Lung (tissue), 12 donors: Measurements from ENCODE around the gene OXCT1. TPM values are rescaled to one million over a fixed set of nuclear protein-coding genes. Genes with fewer than 3 reads are reported as not detected.

Experiments used
- ATAC-seq: fragments of 200-7000 bp; cut with Tn5 transposase; one replicate; pipeline ENCODE4 v1.9.1; 2020; ENCODE audit warnings: moderate number of reproducible peaks; ENCODE audit not compliant: insufficient read depth, low FRiP score
- DNase-seq, 3 donors: peaks; one replicate each; pipeline ENCODE4 v3.0.0-alpha.2; 2013 to 2017
- H3K27ac ChIP-seq, 2 donors: one replicate each; pipeline ENCODE4 v1.5.1; 2013; ENCODE audit warnings: mild to moderate bottlenecking in 2 of 2, moderate library complexity in 2 of 2, control low read depth in 1 of 2, inconsistent platforms in 1 of 2, low read depth in 1 of 2, low read length in 1 of 2
- H3K27me3 ChIP-seq, 3 donors: one replicate each; pipeline ENCODE4 v1.5.1; 2013; ENCODE audit warnings: low read length in 2 of 3; ENCODE audit not compliant: control insufficient read depth in 3 of 3, insufficient read depth in 3 of 3
- H3K36me3 ChIP-seq, 4 donors: one replicate each; pipeline ENCODE4 v1.5.1; 2013; ENCODE audit warnings: low read length in 4 of 4, mild to moderate bottlenecking in 1 of 4, moderate library complexity in 1 of 4; ENCODE audit not compliant: control insufficient read depth in 4 of 4, insufficient read depth in 4 of 4
- H3K4me1 ChIP-seq, 5 donors: one replicate each; pipeline ENCODE4 v1.5.1; 2013; ENCODE audit warnings: low read length in 5 of 5, mild to moderate bottlenecking in 2 of 5, moderate library complexity in 1 of 5; ENCODE audit not compliant: control insufficient read depth in 5 of 5, insufficient read depth in 5 of 5
- H3K4me3 ChIP-seq: one replicate; pipeline ENCODE4 v1.5.1; 2013; ENCODE audit warnings: mild to moderate bottlenecking, control low read depth, moderate library complexity
- H3K9ac ChIP-seq, 2 donors: one replicate each; pipeline ENCODE4 v1.5.1; 2013; ENCODE audit warnings: low read length in 2 of 2, control low read depth in 1 of 2; ENCODE audit not compliant: insufficient read depth in 1 of 2
- H3K9me3 ChIP-seq, 4 donors: one replicate each; pipeline ENCODE4 v1.5.1; 2013; ENCODE audit warnings: low read length in 3 of 4, mild to moderate bottlenecking in 1 of 4, moderate library complexity in 1 of 4; ENCODE audit not compliant: control insufficient read depth in 4 of 4, insufficient read depth in 3 of 4
- WGBS, 2 donors: extraction: QIAGEN DNeasy Blood & Tissue Kit; methylation state at CpG; one replicate each; pipeline ENCODE4 v1.1.7; 2013; 5-methylcytosine and 5-hydroxymethylcytosine counted together
- polyA plus RNA-seq, 2 donors: library from polyadenylated mRNA; stranded (reverse); fragments of 200-250 nt; gene quantifications; one replicate each; pipeline ENCODE4 v1.2.1, GENCODE V29; 2013
- total RNA-seq, 2 donors: library from RNA; depleted of rRNA in 1 of 2; stranded (reverse); fragments of >200 nt in 1 of 2; gene quantifications; one replicate each; pipeline ENCODE4 v1.2.1, GENCODE V29; 2014 to 2021
- TF ChIP-seq, protein P1 (sequence below): IDR thresholded peaks from 2 replicates; pipeline ENCODE4 v1.5.1; 2012; ENCODE audit warnings: mild to moderate bottlenecking; ENCODE audit errors: control extremely low read depth, extremely low read depth
- donor health status: control.
- donor health status: control.
- donor health status: Bipolar disorder and iron deficiency.
- donor health status: healthy.
- donor health status: DM: yes; HTN: yes; CAD: no.

OXCT1 gene
- total and polyA plus RNA-seq, 4 donors: 6.7 to 17.3 (median 12.7) TPM

DNA sequence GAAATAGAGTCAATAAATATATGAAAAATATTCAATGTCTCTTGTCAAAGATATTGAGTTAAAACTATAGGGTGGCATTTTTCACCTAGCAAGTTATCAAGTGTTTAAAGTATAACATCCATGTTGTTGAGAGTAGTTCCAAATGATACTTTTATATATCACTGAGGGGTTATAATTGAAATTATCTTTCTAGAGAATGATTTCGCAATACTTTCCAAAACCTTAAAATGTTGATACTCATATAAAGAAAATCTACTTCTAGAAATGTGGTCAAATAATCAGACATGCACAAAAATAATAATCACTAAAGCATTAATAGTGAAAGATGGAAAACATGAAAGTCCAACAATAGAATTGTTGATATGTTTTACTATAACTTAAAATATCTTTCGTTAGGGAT is 50.1 kb downstream of the OXCT1 start:
- Histone ChIP-seq H3K4me3 (no peak overlapping the region), H3K27ac (no peak overlapping the region), H3K4me1 (peaks cover 0 to 3% (median 0%) of the 10 kb centered on the region in 5 donors), H3K36me3 (no peaks in the 10 kb centered on the region), H3K27me3 (no peaks in the 10 kb centered on the region), H3K9ac (no peak overlapping the region), H3K9me3 (no peaks in the 10 kb centered on the region)
- no peak for DNase-seq
- ATAC-seq: no peak
- 96% methylated on average over 2 of the region's 2 CpGs for WGBS, 2 donors
- TF ChIP-seq, protein P1, sequence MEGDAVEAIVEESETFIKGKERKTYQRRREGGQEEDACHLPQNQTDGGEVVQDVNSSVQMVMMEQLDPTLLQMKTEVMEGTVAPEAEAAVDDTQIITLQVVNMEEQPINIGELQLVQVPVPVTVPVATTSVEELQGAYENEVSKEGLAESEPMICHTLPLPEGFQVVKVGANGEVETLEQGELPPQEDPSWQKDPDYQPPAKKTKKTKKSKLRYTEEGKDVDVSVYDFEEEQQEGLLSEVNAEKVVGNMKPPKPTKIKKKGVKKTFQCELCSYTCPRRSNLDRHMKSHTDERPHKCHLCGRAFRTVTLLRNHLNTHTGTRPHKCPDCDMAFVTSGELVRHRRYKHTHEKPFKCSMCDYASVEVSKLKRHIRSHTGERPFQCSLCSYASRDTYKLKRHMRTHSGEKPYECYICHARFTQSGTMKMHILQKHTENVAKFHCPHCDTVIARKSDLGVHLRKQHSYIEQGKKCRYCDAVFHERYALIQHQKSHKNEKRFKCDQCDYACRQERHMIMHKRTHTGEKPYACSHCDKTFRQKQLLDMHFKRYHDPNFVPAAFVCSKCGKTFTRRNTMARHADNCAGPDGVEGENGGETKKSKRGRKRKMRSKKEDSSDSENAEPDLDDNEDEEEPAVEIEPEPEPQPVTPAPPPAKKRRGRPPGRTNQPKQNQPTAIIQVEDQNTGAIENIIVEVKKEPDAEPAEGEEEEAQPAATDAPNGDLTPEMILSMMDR: no peak

DNA sequence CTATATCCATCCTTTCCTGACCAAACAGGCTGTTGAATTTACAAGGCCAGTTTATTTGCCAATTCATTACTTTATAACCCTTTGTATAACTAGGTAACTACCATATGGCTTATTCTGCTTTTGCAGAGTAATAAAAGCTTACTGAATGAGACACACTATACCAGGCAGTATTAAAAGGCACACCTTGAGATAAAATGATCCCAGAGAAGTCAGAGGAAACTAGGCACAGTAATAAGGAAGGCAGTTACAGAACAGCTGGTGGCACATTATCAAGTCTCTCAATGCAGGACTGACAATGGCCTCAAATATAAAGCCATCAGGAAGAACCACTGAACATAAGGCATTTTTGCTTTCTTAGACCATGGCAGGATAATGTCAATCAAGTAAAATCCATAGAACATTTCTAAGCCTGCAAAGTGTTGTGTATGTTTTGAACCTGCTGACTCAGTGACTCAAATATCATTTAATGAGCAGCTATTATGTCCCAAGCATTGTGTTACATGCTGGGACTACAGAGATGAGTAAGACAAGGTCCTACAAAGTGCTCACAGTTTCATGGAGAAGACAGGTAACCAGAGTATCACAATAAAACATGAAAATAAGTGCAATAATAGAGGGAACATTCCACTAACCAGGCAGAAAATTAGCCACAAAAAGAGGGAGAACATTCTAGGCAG is 52.5 kb downstream of the OXCT1 start:
- Histone ChIP-seq H3K4me1 (peaks cover 0 to 3% (median 0%) of the 10 kb centered on the region in 5 donors), H3K27me3 (no peaks in the 10 kb centered on the region), H3K36me3 (no peaks in the 10 kb centered on the region), H3K9me3 (no peaks in the 10 kb centered on the region), H3K9ac (no peak overlapping the region), H3K27ac (no peak overlapping the region), H3K4me3 (no peak overlapping the region)
- TF ChIP-seq, protein P1: no peak
- ATAC-seq (no peak), DNase-seq (no peak)

DNA sequence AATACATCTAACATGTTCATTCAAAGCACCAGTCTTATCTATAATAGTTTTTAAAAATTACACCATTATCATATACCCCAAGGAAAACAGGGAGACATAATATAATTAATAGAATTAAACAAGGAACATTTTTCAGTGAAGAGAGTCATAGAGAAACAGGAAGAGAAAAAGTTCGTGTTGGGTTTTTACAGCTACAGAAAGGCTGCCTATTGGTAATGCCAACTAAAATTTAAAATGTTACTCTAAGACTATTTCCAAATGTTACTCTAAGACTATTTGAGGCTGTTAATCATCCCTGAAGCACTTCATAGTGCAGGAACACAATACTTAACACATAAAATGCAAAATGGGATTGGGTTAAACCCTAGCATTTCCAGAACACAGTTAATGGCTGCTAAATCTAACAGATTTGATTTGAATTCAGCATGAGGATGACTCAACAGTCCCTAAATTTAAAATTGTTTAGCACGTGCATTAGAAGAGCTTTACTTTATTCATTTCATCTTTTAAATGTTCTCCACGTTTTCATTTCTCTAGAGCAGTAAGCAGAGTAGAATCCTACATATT is 54.5 kb downstream of the OXCT1 start:
- Histone ChIP-seq H3K27me3 (no peaks in the 10 kb centered on the region), H3K36me3 (no peaks in the 10 kb centered on the region), H3K9me3 (no peaks in the 10 kb centered on the region), H3K9ac (no peak overlapping the region), H3K4me1 (peaks cover 0 to 3% (median under 1%) of the 10 kb centered on the region in 5 donors), H3K27ac (no peak overlapping the region), H3K4me3 (no peak overlapping the region)
- TF ChIP-seq, protein P1: no peak
- DNase-seq: no peak
- no peak for ATAC-seq
- WGBS, 2 donors: 82 to 91% methylated on average over 3 of the region's 3 CpGs
